H9 (cell line): ENCODE results near the gene NHLRC3. TPM values are rescaled to one million over a fixed set of nuclear protein-coding genes. Genes with fewer than 3 reads are reported as not detected.

Experiments
- DNase-seq: peaks from one replicate; pipeline ENCODE4 v3.0.0-alpha.2; 2017
- H2AFZ ChIP-seq: one replicate; pipeline ENCODE4 v1.6.1; 2013; ENCODE audit warnings: mild to moderate bottlenecking, low read length, control low read depth, moderate library complexity
- H2AK5ac ChIP-seq: 2 replicates; pipeline ENCODE4 v1.6.1; 2013; ENCODE audit warnings: low read length, control low read depth, mixed read lengths; ENCODE audit not compliant: insufficient read length
- H2BK120ac ChIP-seq: one replicate; pipeline ENCODE4 v1.6.1; 2013; ENCODE audit warnings: low read depth, mild to moderate bottlenecking, low read length, control low read depth, inconsistent platforms; ENCODE audit not compliant: poor library complexity, severe bottlenecking
- H2BK12ac ChIP-seq: 2 replicates; pipeline ENCODE4 v1.6.1; 2013; ENCODE audit warnings: low read length, control low read depth, mixed read lengths, low read depth; ENCODE audit not compliant: insufficient read length
- H2BK15ac ChIP-seq: 2 replicates; pipeline ENCODE4 v1.6.1; 2013; ENCODE audit warnings: low read depth, low read length, control low read depth
- H2BK20ac ChIP-seq: one replicate; pipeline ENCODE4 v1.6.1; 2013; ENCODE audit warnings: low read depth, mild to moderate bottlenecking, low read length, control low read depth, inconsistent platforms; ENCODE audit not compliant: poor library complexity, severe bottlenecking
- H2BK5ac ChIP-seq: 2 replicates; pipeline ENCODE4 v1.6.1; 2013; ENCODE audit warnings: low read length, control low read depth, mixed read lengths; ENCODE audit not compliant: insufficient read length
- H3K14ac ChIP-seq: 2 replicates; pipeline ENCODE4 v1.6.1; 2013; ENCODE audit warnings: low read length, control low read depth; ENCODE audit not compliant: insufficient read depth
- H3K18ac ChIP-seq: 2 replicates; pipeline ENCODE4 v1.6.1; 2013; ENCODE audit warnings: low read depth, mild to moderate bottlenecking, mixed read lengths, low read length, control low read depth; ENCODE audit not compliant: insufficient read length
- H3K23ac ChIP-seq: 2 replicates; pipeline ENCODE4 v1.6.1; 2013; ENCODE audit warnings: low read length, control low read depth, mixed read lengths, low read depth; ENCODE audit not compliant: insufficient read length
- H3K23me2 ChIP-seq: 2 replicates; pipeline ENCODE4 v1.6.1; 2013; ENCODE audit warnings: low read depth, mild to moderate bottlenecking, mixed read lengths, low read length, control low read depth; ENCODE audit not compliant: insufficient read length, poor library complexity, severe bottlenecking
- H3K27ac ChIP-seq: 2 replicates; pipeline ENCODE4 v1.5.1; 2013; ENCODE audit warnings: low read length, control low read depth, mixed read lengths, low read depth; ENCODE audit not compliant: insufficient read length
- H3K27me3 ChIP-seq: 2 replicates; pipeline ENCODE4 v1.6.1; 2013; ENCODE audit warnings: low read length, control low read depth, inconsistent platforms; ENCODE audit not compliant: insufficient read depth
- H3K4ac ChIP-seq: 2 replicates; pipeline ENCODE4 v1.6.1; 2013; ENCODE audit warnings: low read depth, mild to moderate bottlenecking, control low read depth, inconsistent platforms, low read length, moderate library complexity
- H3K4me1 ChIP-seq: 2 replicates; pipeline ENCODE4 v1.6.1; 2013; ENCODE audit warnings: low read length, control low read depth, inconsistent platforms; ENCODE audit not compliant: insufficient read depth
- H3K4me2 ChIP-seq: 2 replicates; pipeline ENCODE4 v1.6.1; 2013; ENCODE audit warnings: low read length, control low read depth, mixed read lengths; ENCODE audit not compliant: insufficient read length, insufficient read depth
- H3K56ac ChIP-seq: 2 replicates; pipeline ENCODE4 v1.6.1; 2013; ENCODE audit warnings: low read depth, mild to moderate bottlenecking, mixed read lengths, low read length, control low read depth; ENCODE audit not compliant: insufficient read length
- H3K79me1 ChIP-seq: 2 replicates; pipeline ENCODE4 v1.6.1; 2013; ENCODE audit warnings: low read depth, mild to moderate bottlenecking, moderate library complexity, low read length, control low read depth, inconsistent platforms; ENCODE audit not compliant: insufficient read depth, poor library complexity, severe bottlenecking
- H3K79me2 ChIP-seq: 2 replicates; pipeline ENCODE4 v1.6.1; 2013; ENCODE audit warnings: low read length, control low read depth, inconsistent platforms; ENCODE audit not compliant: insufficient read depth
- H3K9ac ChIP-seq: 2 replicates; pipeline ENCODE4 v1.6.1; 2013; ENCODE audit warnings: low read length, control low read depth, mixed read lengths; ENCODE audit not compliant: insufficient read length; ENCODE audit errors: extremely low read depth
- H3K9me3 ChIP-seq: one replicate; pipeline ENCODE4 v1.6.1; 2013; ENCODE audit warnings: low read depth, low read length, inconsistent platforms; ENCODE audit not compliant: control insufficient read depth
- H3T11ph ChIP-seq: one replicate; pipeline ENCODE4 v1.6.1; 2013; ENCODE audit warnings: mild to moderate bottlenecking, low read length, control low read depth, inconsistent platforms
- H4K20me1 ChIP-seq: one replicate; pipeline ENCODE4 v1.6.1; 2013; ENCODE audit not compliant: control insufficient read depth, insufficient read length, insufficient read depth
- H4K5ac ChIP-seq: 2 replicates; pipeline ENCODE4 v1.6.1; 2013; ENCODE audit warnings: low read depth, mild to moderate bottlenecking, mixed read lengths, low read length, control low read depth; ENCODE audit not compliant: insufficient read length
- H4K8ac ChIP-seq: replicated peaks from 2 replicates; pipeline ENCODE4 v1.6.1; 2013; ENCODE audit warnings: low read length, control low read depth, mixed read lengths, low read depth; ENCODE audit not compliant: insufficient read length
- H4K91ac ChIP-seq: 2 replicates; pipeline ENCODE4 v1.6.1; 2013; ENCODE audit warnings: low read depth, mild to moderate bottlenecking, moderate library complexity, mixed read lengths, low read length, control low read depth; ENCODE audit not compliant: insufficient read length
- H3K27ac Mint-ChIP-seq, 3 experiments: 2 replicates in 2 of 3; 3 replicates in 1 of 3; pipeline ENCODE4 v1.8.0; 2020 to 2021; ENCODE audit warnings: mixed read lengths in 3 of 3, mild to moderate bottlenecking in 1 of 3, moderate library complexity in 1 of 3
- H3K27me3 Mint-ChIP-seq: 2 replicates; pipeline ENCODE4 v1.8.0; 2021; ENCODE audit warnings: low read depth, mild to moderate bottlenecking, moderate library complexity, mixed read lengths
- H3K36me3 Mint-ChIP-seq, 3 experiments: 2 replicates in 2 of 3; 3 replicates in 1 of 3; pipeline ENCODE4 v1.8.0; 2020 to 2021; ENCODE audit warnings: low read depth in 3 of 3, mixed read lengths in 3 of 3; ENCODE audit not compliant: insufficient read depth in 1 of 3
- H3K4me1 Mint-ChIP-seq, 2 experiments: 2 replicates each; pipeline ENCODE4 v1.8.0; 2020; ENCODE audit warnings: mixed read lengths in 2 of 2
- H3K4me3 Mint-ChIP-seq, 2 experiments: 2 replicates in 1 of 2; 3 replicates in 1 of 2; pipeline ENCODE4 v1.8.0; 2020 to 2021; ENCODE audit warnings: mild to moderate bottlenecking in 2 of 2, mixed read lengths in 2 of 2, moderate library complexity in 1 of 2
- H3K9me3 Mint-ChIP-seq, 2 experiments: 2 replicates in 1 of 2; 3 replicates in 1 of 2; pipeline ENCODE4 v1.8.0; 2020; ENCODE audit warnings: mild to moderate bottlenecking in 2 of 2, mixed read lengths in 2 of 2, moderate library complexity in 1 of 2
- WGBS: extraction: QIAGEN DNeasy Blood & Tissue Kit; methylation state at CpG from one replicate; pipeline ENCODE4 v1.1.7; 2013; ENCODE audit warnings: missing lambda C conversion rate, low lambda C conversion rate, mixed read lengths; ENCODE audit not compliant: insufficient read length; ENCODE audit errors: extremely low coverage; 5-methylcytosine and 5-hydroxymethylcytosine counted together
- total RNA-seq: library from RNA; stranded (reverse); gene quantifications from 2 replicates; pipeline ENCODE4 v1.2.1, GENCODE V29; 2021
- TF ChIP-seq, protein P1 (sequence below): fragments of 200-600 bp; sonication (generic); conservative IDR thresholded peaks from 3 replicates; pipeline ENCODE4 v1.8.0; 2021; ENCODE audit warnings: antibody characterized with exemption, mild to moderate bottlenecking

NHLRC3 gene
- total RNA-seq, 1 experiment from 2014 or later, result 17.6 TPM

DNA sequence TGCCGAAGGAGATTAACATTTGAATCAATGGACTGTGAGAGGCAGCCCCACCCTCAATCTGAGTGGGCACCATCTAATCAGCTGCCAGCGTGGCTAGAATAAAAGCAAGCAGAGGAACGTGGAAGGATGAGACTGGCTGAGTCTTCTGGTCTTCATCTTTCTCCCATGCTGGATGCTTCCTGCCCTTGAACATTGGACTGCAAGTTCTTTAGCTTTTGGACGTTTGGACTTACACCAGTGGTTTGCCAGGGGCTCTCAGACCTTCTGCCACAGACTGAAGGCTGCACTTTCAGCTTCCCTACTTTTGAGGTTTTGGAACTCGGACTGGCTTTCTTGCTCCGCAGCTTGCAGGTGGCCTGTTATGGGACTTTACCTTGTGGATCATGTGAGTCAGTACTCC is 14.7 kb downstream of the NHLRC3 start:
- TF ChIP-seq, protein P1, sequence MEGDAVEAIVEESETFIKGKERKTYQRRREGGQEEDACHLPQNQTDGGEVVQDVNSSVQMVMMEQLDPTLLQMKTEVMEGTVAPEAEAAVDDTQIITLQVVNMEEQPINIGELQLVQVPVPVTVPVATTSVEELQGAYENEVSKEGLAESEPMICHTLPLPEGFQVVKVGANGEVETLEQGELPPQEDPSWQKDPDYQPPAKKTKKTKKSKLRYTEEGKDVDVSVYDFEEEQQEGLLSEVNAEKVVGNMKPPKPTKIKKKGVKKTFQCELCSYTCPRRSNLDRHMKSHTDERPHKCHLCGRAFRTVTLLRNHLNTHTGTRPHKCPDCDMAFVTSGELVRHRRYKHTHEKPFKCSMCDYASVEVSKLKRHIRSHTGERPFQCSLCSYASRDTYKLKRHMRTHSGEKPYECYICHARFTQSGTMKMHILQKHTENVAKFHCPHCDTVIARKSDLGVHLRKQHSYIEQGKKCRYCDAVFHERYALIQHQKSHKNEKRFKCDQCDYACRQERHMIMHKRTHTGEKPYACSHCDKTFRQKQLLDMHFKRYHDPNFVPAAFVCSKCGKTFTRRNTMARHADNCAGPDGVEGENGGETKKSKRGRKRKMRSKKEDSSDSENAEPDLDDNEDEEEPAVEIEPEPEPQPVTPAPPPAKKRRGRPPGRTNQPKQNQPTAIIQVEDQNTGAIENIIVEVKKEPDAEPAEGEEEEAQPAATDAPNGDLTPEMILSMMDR, result no peak
- Histone ChIP-seq H2BK15ac (no peak overlapping the region), H3K27ac (no peak overlapping the region), H2BK12ac (no peak overlapping the region), H3K56ac (no peak overlapping the region), H2AFZ (no peak overlapping the region), H3K4me2 (no peak overlapping the region), H4K20me1 (no peaks in the 10 kb centered on the region), H4K91ac (no peak overlapping the region), H3K79me2 (no peaks in the 10 kb centered on the region), H3K14ac (no peak overlapping the region), H3K4ac (no peak overlapping the region), H3K9me3 (peaks cover 4% of the 10 kb centered on the region), H3K27me3 (no peaks in the 10 kb centered on the region; the same call in 1 of the 2 replicates), H3K9ac (no peak overlapping the region), H2BK20ac (no peak overlapping the region), H3K23ac (no peak overlapping the region), H2BK5ac (no peak overlapping the region), H3K18ac (no peak overlapping the region), H2AK5ac (no peak overlapping the region), H3T11ph (no peak overlapping the region), H3K4me1 (peaks cover 2% of the 10 kb centered on the region; the same call in 1 of the 2 replicates), H3K23me2 (no peaks in the 10 kb centered on the region), H2BK120ac (no peak overlapping the region), H3K79me1 (no peaks in the 10 kb centered on the region), H4K5ac (no peak overlapping the region), H4K8ac (no peak overlapping the region)
- Mint-ChIP-seq H3K4me1 (peaks cover 16 to 21% of the 10 kb centered on the region in 2 experiments), H3K9me3 (peaks cover 0 to 3% of the 10 kb centered on the region in 2 experiments; a peak in 1 of 5 replicates), H3K27ac (no peak overlapping the region), H3K27me3 (no peaks in the 10 kb centered on the region), H3K36me3 (peaks cover 0 to 8% (median 2%) of the 10 kb centered on the region in 3 experiments; a peak in 2 of 7 replicates), H3K4me3 (no peak overlapping the region)
- no CpG with 5 or more reads among the region's 6 CpGs for WGBS
- DNase-seq, result no peak
